RWPE1 (cell line): ENCODE data around the gene TM2D1.
"Not testable (repeated sequence)": the region's sequence is repeated elsewhere in the genome, so short reads cannot be mapped to it uniquely, and the experiment has no call there.

ENCODE experiments used
- CTCF ChIA-PET: fragments of 350-600 bp; sonication (Branson Sonifier 250); formaldehyde crosslinking; extraction: SDS; loops from one replicate; lab custom pipeline; 2021; lab: Yijun Ruan, JAX
- POLR2A ChIA-PET: fragments of 400-600 bp; formaldehyde crosslinking; extraction: SDS; loops from one replicate; lab custom pipeline; 2020; ENCODE audit warnings: antibody characterized with exemption; ENCODE audit not compliant: low non-redundant PET; lab: Yijun Ruan, JAX
- DNase-seq: peaks from one replicate; pipeline ENCODE4 v3.0.0; 2012; ENCODE audit warnings: low spot score
- H3K27ac ChIP-seq: fragments of 450-650 bp; 2 replicates; pipeline ENCODE4 v1.5.1; 2017
- TF ChIP-seq, protein P1 (sequence below): fragments of 450-650 bp; conservative IDR thresholded peaks from 2 replicates; pipeline ENCODE4 v1.5.1; 2017; ENCODE audit warnings: low read depth, mild to moderate bottlenecking

The TM2D1 gene

GRCh38 chr1:61692155-61692800 lies 32.7 kb downstream of the TM2D1 start:
- TF ChIP-seq, protein P1, sequence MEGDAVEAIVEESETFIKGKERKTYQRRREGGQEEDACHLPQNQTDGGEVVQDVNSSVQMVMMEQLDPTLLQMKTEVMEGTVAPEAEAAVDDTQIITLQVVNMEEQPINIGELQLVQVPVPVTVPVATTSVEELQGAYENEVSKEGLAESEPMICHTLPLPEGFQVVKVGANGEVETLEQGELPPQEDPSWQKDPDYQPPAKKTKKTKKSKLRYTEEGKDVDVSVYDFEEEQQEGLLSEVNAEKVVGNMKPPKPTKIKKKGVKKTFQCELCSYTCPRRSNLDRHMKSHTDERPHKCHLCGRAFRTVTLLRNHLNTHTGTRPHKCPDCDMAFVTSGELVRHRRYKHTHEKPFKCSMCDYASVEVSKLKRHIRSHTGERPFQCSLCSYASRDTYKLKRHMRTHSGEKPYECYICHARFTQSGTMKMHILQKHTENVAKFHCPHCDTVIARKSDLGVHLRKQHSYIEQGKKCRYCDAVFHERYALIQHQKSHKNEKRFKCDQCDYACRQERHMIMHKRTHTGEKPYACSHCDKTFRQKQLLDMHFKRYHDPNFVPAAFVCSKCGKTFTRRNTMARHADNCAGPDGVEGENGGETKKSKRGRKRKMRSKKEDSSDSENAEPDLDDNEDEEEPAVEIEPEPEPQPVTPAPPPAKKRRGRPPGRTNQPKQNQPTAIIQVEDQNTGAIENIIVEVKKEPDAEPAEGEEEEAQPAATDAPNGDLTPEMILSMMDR, result no peak
- DNase-seq, result no peak
- no peak overlapping the region for H3K27ac ChIP-seq
- ChIA-PET CTCF (no interaction called here), POLR2A (no interaction called here)

DNA sequence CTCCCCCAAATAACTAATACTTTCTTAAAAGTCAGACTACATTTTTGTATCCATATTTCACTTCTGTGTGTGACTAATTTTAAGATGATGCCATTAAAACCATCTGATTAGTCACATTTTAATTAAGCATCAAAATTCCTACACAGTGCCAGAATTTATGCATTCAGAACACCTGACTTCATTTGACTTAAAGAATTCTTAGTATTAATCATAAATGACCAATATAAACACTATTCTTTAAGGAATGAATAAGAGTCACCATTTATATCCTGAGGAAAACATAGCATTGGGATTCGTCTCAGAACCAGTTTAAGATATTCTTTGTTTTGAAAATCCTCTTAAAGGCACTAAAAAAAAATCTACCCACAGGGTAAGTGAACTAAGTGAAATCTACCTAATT lies 37.0 kb downstream of the TM2D1 start:
- TF ChIP-seq, protein P1, result no peak
- DNase-seq, result peak; percentile 17
- no peak overlapping the region for H3K27ac ChIP-seq
- POLR2A ChIA-PET, result interaction anchor here (0.7 kb wide), 1 partner anchor 372 kb away, joined by 3 read pairs; no protein-coding TSS in a partner anchor
- CTCF ChIA-PET, result no interaction called here

DNA sequence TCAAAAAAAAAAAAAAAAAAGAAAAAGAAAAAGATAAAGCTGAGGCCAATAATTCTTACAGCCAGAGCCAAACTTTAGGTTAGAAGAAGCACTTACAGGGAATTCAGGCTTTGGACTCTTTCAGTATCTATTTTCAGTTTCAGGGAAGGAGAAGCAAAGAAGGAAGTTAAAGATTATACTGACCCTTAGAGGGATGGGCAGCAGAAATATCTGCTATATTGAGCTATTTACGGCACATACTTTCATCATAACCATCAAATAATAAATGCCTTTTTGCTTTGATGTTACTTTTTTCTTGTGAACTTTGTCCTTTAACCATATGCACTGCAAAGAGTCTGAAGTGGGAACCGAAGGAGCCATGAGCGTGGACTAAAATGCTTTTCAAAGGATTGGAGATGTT lies 42.0 kb downstream of the TM2D1 start:
- TF ChIP-seq, protein P1, result no peak
- CTCF ChIA-PET, result interaction anchor here (0.6 kb wide), 1 partner anchor 862 kb away, joined by 3 read pairs; no protein-coding TSS in a partner anchor
- no peak overlapping the region for H3K27ac ChIP-seq
- POLR2A ChIA-PET, result no interaction called here
- DNase-seq, result no peak

GRCh38 chr1:61680500-61680899 lies 44.4 kb downstream of the TM2D1 start:
- POLR2A ChIA-PET, result no interaction called here
- DNase-seq, result no peak
- TF ChIP-seq, protein P1, result no peak
- no peak overlapping the region for H3K27ac ChIP-seq
- CTCF ChIA-PET, result no interaction called here

DNA sequence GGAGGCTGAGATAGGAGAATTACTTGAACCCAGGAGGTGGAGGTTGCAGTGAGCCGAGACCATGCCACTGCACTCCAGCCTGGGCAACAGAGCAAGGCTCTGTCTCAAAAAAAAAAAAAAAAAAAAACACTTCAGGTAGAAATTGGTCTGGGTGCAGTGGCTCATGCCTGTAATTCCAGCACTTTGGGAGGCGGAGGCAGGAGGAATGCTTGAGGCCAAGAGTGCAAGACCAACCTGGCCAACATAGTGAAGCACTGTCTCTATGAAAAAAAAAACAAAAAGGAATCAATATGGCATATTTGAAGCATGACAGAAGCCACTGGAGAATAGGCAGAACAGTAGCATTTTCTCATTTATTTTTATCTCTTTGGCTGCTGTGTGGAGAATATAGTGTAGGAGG lies 48.1 kb downstream of the TM2D1 start:
- DNase-seq, CTCF ChIA-PET, POLR2A ChIA-PET, H3K27ac ChIP-seq: not testable (repeated sequence)

GRCh38 chr1:61674221-61674620 lies 50.7 kb downstream of the TM2D1 start:
- H3K27ac ChIP-seq, result no peak overlapping the region
- CTCF ChIA-PET, result interaction anchor here (0.6 kb wide), 1 partner anchor 20 kb away, joined by 3 read pairs; no protein-coding TSS in a partner anchor
- POLR2A ChIA-PET, result no interaction called here
- DNase-seq, result no peak
- TF ChIP-seq, protein P1, result no peak

GRCh38 chr1:61672376-61672775 lies 52.6 kb downstream of the TM2D1 start:
- ChIA-PET CTCF (no interaction called here), POLR2A (no interaction called here)
- TF ChIP-seq, protein P1, result no peak
- no peak for DNase-seq
- H3K27ac ChIP-seq, result no peak overlapping the region
